ENCODE measurements around the gene PPP6C.
A peak's percentile ranks its signal among the peaks of the same experiment; 100 is the strongest.
"Not testable (repeated sequence)": the region's sequence is repeated elsewhere in the genome, so short reads cannot be mapped to it uniquely, and the experiment has no call there.

The PPP6C gene

GRCh38 chr9:125142560-125143376, 46.8 kb downstream of the PPP6C start:
- peak; percentile 1 for DNase-seq (ENCODE audit: low read depth, low spot score)

- DNase-seq (ENCODE audit: low read depth, low spot score) = no peak
Observed at GRCh38 chr9:125141751-125142150, 47.9 kb downstream of the PPP6C start.

- DNase-seq (ENCODE audit: low read depth, low spot score) = no peak
Observed at GRCh38 chr9:125141251-125141650, 48.4 kb downstream of the PPP6C start.

GRCh38 chr9:125140576-125140975, 49.0 kb downstream of the PPP6C start:
- DNase-seq (ENCODE audit: low read depth, low spot score) = no peak

GRCh38 chr9:125137200-125137599, 52.4 kb downstream of the PPP6C start:
- DNase-seq (ENCODE audit: low read depth, low spot score) = no peak

- no peak for DNase-seq (ENCODE audit: low read depth, low spot score)
Observed at GRCh38 chr9:125134976-125135375, 54.6 kb downstream of the PPP6C start.

- no peak for DNase-seq (ENCODE audit: low read depth, low spot score)
Observed at GRCh38 chr9:125133403-125134329, 55.9 kb downstream of the PPP6C start.

- no peak for DNase-seq (ENCODE audit: low read depth, low spot score)
Observed at GRCh38 chr9:125131778-125132177, 57.8 kb downstream of the PPP6C start.

GRCh38 chr9:125126019-125126746, 63.4 kb downstream of the PPP6C start:
- DNase-seq (ENCODE audit: low read depth, low spot score) = peak; percentile 50

GRCh38 chr9:125125523-125125922, 64.1 kb downstream of the PPP6C start:
- DNase-seq (ENCODE audit: low read depth, low spot score) = no peak

- DNase-seq (ENCODE audit: low read depth, low spot score) = no peak
Observed at GRCh38 chr9:125121146-125121545, 68.5 kb downstream of the PPP6C start.

GRCh38 chr9:125119643-125120286, 69.8 kb downstream of the PPP6C start:
- no peak for DNase-seq (ENCODE audit: low read depth, low spot score)

- not testable (repeated sequence) for DNase-seq (ENCODE audit: low read depth, low spot score)
Observed at GRCh38 chr9:125118696-125119095, 70.9 kb downstream of the PPP6C start.

GRCh38 chr9:125114503-125114902, 75.1 kb downstream of the PPP6C start:
- not testable (repeated sequence) for DNase-seq (ENCODE audit: low read depth, low spot score)

GRCh38 chr9:125110464-125110863, 79.1 kb downstream of the PPP6C start:
- no peak for DNase-seq (ENCODE audit: low read depth, low spot score)

GRCh38 chr9:125108541-125108940, 81.1 kb downstream of the PPP6C start:
- DNase-seq (ENCODE audit: low read depth, low spot score) = not testable (repeated sequence)

- no peak for DNase-seq (ENCODE audit: low read depth, low spot score)
Observed at GRCh38 chr9:125106285-125106893, 83.2 kb downstream of the PPP6C start.

- DNase-seq (ENCODE audit: low read depth, low spot score) = no peak
Observed at GRCh38 chr9:125103770-125104460, 85.7 kb downstream of the PPP6C start.

- no peak for DNase-seq (ENCODE audit: low read depth, low spot score)
Observed at GRCh38 chr9:125103021-125103420, 86.6 kb downstream of the PPP6C start.

- DNase-seq (ENCODE audit: low read depth, low spot score) = no peak
Observed at GRCh38 chr9:125100822-125101221, 88.8 kb downstream of the PPP6C start.

Data from activated CD4-positive, CD25-positive, alpha-beta regulatory T cell treated with anti-CD3 and anti-CD28 coated beads, Interleukin-2, amount 50 U/mL, for 16 hours (primary cell).